ENCODE results near the gene COL9A1.
A peak's percentile ranks its signal among the peaks of the same experiment; 100 is the strongest.

COL9A1 gene

DNA sequence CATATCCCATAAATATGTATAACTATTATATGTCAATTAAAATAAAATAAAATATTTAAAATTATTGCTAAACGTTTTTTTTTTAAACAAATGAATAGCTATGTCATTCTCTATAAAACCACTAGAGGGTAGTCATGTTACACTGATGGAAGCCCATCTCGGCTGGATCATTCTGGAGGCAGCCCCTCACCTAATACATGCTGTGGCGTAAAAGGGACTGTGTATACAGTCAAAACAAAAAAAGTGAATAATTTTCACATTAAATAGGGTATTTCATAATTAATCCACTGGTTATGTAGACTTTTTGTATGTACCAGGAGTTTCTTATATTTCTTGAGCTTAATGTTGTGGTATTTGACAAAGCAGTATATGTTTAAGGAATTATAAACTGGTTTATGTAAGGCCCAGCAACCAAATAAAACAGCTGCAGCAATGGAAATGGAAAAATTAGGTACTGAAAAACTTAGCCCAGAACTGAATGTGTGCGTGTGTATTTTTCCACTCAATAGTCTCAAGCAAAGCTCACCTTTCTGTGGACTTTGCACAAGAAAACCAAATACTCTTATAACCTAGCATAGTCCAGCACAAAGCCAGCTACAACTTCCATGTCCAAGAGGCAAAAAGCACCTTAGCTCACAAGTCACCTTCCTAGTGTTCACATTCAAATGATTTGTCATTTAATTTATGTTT, 81.7 kb downstream of the COL9A1 start:
- ATAC-seq (ENCODE audit: insufficient read depth, low read depth) (peak; percentile 69; the same call in 2 of the 3 replicates), DNase-seq (no peak)
- Histone ChIP-seq H3K4me2 (ENCODE audit: insufficient read depth, low read length) (no peak overlapping the region), H3K4me1 (ENCODE audit: insufficient read depth, low read length) (no peaks in the 10 kb centered on the region), H2AFZ (ENCODE audit: low read depth, low read length) (no peak overlapping the region), H3K4me3 (ENCODE audit: low read depth in 1 of 2, low read length in 2 of 2) (no peak overlapping the region), H3K9ac (ENCODE audit: low read depth, low read length) (no peak overlapping the region), H3K27ac (ENCODE audit: low read length) (no peak overlapping the region), H4K20me1 (ENCODE audit: insufficient read depth, low read length) (no peaks in the 10 kb centered on the region), H3K36me3 (ENCODE audit: insufficient read depth, low read length) (no peaks in the 10 kb centered on the region), H3K9me3 (ENCODE audit: insufficient read depth, low read length, severe bottlenecking) (no peaks in the 10 kb centered on the region), H3K79me2 (ENCODE audit: insufficient read depth, low read length) (no peaks in the 10 kb centered on the region), H3K27me3 (ENCODE audit: insufficient read depth, low read length, poor library complexity) (peaks cover 7% of the 10 kb centered on the region)
- peak; percentile 61 for TF ChIP-seq CTCF (IDR thresholded peaks at IDR 0.05; ENCODE audit: borderline replicate concordance, extremely low read depth, low read length, poor library complexity, severe bottlenecking)
- TF ChIP-seq EZH2 (IDR thresholded peaks at IDR 0.05; ENCODE audit: borderline replicate concordance, low read depth, low read length, severe bottlenecking) = no peak

DNA sequence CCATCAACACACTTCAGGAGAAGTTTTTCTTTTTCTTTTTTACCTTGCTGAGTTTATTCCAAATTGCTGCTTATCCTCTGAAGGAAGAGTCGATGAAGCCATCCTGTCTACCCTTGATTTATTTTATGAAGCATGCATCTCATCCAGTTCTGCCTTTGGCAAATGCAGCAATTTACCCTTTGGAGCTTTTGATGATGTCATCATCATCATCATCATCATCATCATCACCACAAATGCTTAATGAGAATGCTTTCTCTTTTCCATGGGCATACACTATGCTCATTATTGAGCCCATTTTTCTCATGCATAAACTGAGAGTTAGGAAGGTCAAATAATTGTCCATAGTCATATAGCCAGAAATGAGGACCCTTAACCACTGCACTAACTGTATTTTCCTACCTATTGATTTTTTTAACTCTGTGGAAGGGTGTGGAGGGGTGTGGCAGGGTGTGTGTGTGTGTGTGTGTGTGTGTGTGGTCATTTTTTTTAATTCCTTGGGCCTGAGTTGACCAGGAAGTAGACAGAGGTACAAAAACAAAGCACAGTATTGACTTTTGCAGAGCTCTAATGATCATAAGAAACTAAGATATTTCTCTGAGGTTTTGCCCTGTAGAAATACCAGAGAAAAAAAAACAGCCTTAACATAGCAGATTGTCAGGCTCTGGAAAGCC, 82.8 kb downstream of the COL9A1 start:
- H3K4me3 ChIP-seq (ENCODE audit: low read depth in 1 of 2, low read length in 2 of 2) = no peak overlapping the region
- TF ChIP-seq EZH2 (IDR thresholded peaks at IDR 0.05; ENCODE audit: borderline replicate concordance, low read depth, low read length, severe bottlenecking) (no peak), CTCF (IDR thresholded peaks at IDR 0.05; ENCODE audit: borderline replicate concordance, extremely low read depth, low read length, poor library complexity, severe bottlenecking) (no peak)
- H4K20me1 ChIP-seq (ENCODE audit: insufficient read depth, low read length) = no peaks in the 10 kb centered on the region
- H3K36me3 ChIP-seq (ENCODE audit: insufficient read depth, low read length) = no peaks in the 10 kb centered on the region
- no peak overlapping the region for H3K27ac ChIP-seq (ENCODE audit: low read length)
- no peak for ATAC-seq (ENCODE audit: insufficient read depth, low read depth)
- no peak for DNase-seq
- H3K9me3 ChIP-seq (ENCODE audit: insufficient read depth, low read length, severe bottlenecking) = no peaks in the 10 kb centered on the region
- H3K4me2 ChIP-seq (ENCODE audit: insufficient read depth, low read length) = no peak overlapping the region
- peaks cover 4% of the 10 kb centered on the region for H3K27me3 ChIP-seq (ENCODE audit: insufficient read depth, low read length, poor library complexity)
- no peaks in the 10 kb centered on the region for H3K4me1 ChIP-seq (ENCODE audit: insufficient read depth, low read length)
- H3K79me2 ChIP-seq (ENCODE audit: insufficient read depth, low read length) = no peaks in the 10 kb centered on the region
- no peak overlapping the region for H3K9ac ChIP-seq (ENCODE audit: low read depth, low read length)
- H2AFZ ChIP-seq (ENCODE audit: low read depth, low read length) = no peak overlapping the region

DNA sequence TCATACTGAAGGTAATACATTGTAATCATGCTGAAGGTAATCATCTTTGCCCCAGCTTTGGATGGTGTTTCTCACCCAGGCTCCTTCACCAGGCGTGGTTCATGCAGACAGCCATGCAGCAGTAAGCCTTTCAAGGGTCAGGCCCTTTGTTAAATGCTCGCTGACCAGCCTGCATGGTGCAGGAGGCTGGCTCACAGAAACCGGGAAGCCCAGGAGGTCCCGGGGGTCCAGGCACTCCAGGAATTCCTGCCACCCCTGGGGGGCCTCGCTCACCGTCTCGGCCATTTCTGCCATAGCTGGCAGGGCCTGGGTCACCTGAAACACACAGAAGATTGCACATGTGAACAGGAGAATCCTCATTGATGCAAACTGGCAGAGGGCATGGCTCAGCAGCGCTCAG, 86.1 kb downstream of the COL9A1 start:
- DNase-seq (no peak), ATAC-seq (ENCODE audit: insufficient read depth, low read depth) (no peak)
- Histone ChIP-seq H3K4me2 (ENCODE audit: insufficient read depth, low read length) (no peak overlapping the region), H3K9me3 (ENCODE audit: insufficient read depth, low read length, severe bottlenecking) (no peaks in the 10 kb centered on the region), H4K20me1 (ENCODE audit: insufficient read depth, low read length) (no peaks in the 10 kb centered on the region), H3K36me3 (ENCODE audit: insufficient read depth, low read length) (no peaks in the 10 kb centered on the region), H2AFZ (ENCODE audit: low read depth, low read length) (no peak overlapping the region), H3K79me2 (ENCODE audit: insufficient read depth, low read length) (no peaks in the 10 kb centered on the region), H3K4me3 (ENCODE audit: low read depth in 1 of 2, low read length in 2 of 2) (no peak overlapping the region), H3K27me3 (ENCODE audit: insufficient read depth, low read length, poor library complexity) (no peaks in the 10 kb centered on the region), H3K9ac (ENCODE audit: low read depth, low read length) (no peak overlapping the region), H3K4me1 (ENCODE audit: insufficient read depth, low read length) (no peaks in the 10 kb centered on the region), H3K27ac (ENCODE audit: low read length) (no peak overlapping the region)
- TF ChIP-seq CTCF (IDR thresholded peaks at IDR 0.05; ENCODE audit: borderline replicate concordance, extremely low read depth, low read length, poor library complexity, severe bottlenecking) (no peak), EZH2 (IDR thresholded peaks at IDR 0.05; ENCODE audit: borderline replicate concordance, low read depth, low read length, severe bottlenecking) (no peak)
